ENCODE data around the gene SLC46A1.

The SLC46A1 gene

DNA sequence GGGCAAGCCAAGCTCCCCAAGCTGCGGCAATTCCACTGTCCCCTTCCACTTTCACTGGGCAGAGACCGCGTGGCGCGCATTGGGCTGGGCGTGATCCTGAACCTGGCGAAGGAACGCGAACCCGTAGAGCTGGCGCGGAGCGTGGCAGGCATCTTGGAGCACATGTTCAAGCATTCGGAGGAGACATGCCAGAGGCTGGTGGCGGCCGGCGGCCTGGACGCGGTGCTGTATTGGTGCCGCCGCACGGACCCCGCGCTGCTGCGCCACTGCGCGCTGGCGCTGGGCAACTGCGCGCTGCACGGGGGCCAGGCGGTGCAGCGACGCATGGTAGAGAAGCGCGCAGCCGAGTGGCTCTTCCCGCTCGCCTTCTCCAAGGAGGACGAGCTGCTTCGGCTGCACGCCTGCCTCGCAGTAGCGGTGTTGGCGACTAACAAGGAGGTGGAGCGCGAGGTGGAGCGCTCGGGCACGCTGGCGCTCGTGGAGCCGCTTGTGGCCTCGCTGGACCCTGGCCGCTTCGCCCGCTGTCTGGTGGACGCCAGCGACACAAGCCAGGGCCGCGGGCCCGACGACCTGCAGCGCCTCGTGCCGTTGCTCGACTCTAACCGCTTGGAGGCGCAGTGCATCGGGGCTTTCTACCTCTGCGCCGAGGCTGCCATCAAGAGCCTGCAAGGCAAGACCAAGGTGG is 24.7 kb downstream of the SLC46A1 start:
- no peak for DNase-seq (ENCODE audit: low read depth in 2 of 2)

DNA sequence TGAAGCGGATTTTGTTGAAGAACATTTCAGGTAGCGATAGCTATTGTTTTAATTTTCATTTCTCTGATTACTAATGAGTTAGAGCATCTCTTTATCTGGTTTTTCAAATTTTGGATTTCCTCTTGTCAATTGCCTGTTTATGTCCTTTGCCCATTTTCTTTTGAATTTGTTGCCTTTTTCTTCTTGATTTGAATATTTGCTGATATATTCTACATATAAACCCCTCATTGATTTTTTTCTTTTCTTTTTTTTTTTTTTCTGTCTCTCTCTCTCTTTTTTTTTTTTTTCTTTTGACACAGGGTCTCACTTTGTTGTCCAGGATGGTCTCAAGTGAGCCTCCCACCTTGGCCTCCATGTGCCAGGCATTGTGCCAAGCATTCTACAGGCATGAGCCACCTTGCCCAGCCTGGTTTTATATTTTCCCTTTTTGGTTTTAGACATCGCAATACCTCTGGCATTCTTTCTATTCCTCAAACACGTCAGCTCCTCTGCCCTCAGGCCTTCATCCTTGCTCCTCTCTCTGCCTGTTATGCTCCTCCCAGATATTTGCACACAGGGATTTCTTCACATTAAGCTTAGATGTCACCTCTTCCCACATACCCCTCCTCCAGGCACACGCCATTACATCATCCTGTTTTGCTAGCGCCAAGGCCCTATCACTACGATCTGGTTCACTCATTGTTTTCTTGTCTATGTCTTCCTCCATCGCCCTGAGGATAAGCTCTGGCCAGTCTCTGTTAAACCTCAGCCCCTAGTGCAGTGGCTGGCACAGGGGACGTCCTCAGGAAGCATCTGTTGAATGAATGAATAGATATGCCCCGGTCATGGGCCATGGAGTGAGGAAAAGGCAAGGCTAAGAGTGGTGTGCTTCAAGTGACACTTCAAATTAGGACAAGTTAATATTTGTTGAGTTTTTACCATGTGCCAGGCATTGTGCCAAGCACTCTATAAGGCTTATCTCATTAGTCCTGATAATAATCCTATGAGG is 25.9 kb downstream of the SLC46A1 start:
- DNase-seq (ENCODE audit: low read depth in 2 of 2): no peak

DNA sequence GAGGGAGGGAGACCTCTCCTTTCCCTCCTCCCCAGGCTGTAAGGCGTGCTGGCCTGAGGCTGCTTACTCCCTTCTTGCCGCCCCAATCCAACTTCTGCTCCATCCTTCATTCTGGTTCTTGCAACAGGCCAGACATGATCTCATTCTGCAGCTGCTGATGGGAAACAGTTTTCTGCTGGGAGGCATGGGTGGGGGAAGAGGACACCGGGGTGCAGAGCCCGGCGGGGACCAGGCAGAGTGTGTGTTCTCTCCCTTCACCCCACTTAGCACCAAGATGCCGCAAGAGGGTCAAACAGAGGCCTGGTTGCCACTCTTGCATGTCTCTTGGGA is 33.1 kb downstream of the SLC46A1 start:
- DNase-seq (ENCODE audit: low read depth in 2 of 2): no peak

GRCh38 chr17:28372203-28372944 is 33.6 kb downstream of the SLC46A1 start:
- no peak for DNase-seq (ENCODE audit: low read depth in 2 of 2)

- DNase-seq (ENCODE audit: low read depth in 2 of 2): peak; percentile 70 to 71
These were observed 34.5 kb downstream of the SLC46A1 start, which contains the start of gene SARM1 for GRCh38 chr17:28371245-28372202. Gene SARM1, plus strand, starts transcription at chr17:28371694. Its CDS starts 339 bp downstream, at chr17:28372033.

DNA sequence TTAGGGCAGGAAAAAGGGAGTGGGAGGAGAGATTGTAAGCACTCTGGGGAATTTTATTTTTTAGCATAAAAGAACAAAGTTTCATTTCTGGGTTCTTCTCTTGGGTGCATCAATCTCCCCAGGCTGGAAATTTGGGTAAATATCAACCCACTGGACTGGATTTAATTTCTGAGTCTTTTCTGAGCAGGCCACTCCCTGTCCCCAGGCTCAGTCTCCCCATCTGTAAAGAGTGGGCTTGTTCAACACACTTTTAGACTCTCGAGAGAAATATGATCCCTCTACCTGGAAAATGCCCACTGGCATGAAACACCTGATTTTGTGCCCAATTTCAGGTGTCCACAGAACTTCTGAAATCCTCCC is 35.3 kb downstream of the SLC46A1 start:
- no peak for DNase-seq (ENCODE audit: low read depth in 2 of 2)

DNA sequence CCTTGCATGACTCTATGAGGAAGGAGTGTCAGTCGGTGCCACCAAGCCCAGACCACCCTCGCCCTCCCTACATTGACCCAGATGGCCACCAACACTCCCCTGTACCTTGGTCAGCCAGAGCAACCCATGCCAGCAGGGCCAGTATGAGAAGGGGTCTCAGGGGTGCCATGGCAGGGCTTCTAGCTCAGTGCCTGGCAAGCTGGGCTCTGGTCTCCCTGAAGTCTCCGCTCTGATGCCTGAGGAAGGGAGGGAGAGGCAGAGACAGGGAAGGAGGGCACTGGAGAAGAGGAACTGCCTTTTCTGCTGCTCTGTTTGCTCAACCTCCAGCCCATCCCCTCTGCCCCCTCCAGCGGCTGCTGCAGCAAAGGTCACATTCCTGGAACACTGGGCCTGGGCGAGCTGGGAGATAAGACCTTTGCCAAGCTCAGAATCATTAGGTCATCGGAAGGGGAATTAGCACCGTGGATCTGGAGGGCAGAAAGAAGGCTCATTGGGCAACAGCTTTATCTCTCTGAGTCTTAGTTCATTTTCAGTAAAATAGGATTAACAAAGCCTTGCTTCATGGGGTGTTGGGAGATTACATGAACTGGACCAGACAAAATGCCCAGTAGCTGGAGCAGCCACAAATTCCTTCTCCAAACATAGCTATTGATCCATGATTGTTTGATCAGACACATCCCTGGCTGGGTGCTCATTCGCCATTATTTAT is 35.8 kb downstream of the SLC46A1 start, which contains the start of gene VTN:
VTN (minus strand) TSS at position 273 of the 709 bp plus-strand sequence; CDS start at position 169, 104 bp downstream.
- no peak for DNase-seq (ENCODE audit: low read depth in 2 of 2)

DNA sequence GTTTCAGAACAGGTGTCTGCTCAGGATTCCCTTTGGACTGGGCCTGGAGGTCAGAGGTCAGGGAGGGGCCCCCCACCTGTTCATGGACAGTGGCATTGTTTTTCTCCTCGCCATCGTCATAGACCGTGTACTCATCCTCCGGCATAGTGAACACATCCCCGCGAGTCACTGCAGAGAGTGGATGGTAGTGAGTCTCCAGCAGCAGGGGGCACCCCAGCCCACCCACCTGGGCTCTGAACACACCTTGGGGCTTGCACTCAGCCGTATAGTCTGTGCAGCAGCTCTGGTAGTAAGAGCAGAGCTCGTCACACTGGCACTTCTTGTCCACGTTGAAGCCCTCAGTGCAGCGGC is 36.4 kb downstream of the SLC46A1 start:
- DNase-seq (ENCODE audit: low read depth in 2 of 2): no peak

DNA sequence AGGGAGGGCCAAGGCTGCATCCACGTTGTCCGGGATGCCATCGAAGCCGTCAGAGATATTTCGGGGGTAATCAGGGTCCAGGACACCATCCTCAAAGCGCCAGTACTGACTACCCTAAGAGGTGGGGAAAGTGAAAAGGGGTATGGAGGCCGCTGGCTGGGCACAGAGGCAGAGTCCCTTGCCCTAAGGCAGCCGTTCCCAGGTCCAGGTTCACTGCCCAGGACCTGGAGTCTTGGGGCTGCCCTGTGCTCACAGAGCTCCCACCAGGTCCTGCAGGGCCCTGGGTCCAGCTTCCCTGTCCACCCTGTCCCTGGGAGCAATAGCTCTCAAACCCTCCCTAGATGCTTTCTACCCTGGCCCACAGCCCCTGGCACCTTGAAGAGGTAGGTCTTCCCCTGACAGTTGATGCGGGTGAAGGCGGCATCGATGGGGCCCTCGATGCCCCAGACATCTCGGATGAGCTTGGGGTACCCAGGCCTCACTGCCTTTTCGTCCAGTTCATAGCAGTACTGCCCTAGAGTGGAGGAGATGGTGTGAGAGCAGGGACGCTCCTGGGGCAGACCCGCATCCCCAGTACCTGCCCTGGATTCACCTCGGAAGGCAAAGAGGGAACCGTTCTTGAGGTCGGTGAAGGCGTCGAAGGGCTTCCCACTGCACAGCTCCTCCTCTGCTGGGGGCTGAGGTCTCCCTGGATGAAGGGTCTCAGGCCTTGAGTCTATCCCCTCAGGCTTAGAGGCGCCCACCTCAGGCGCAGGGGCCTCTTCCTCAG is 36.9 kb downstream of the SLC46A1 start:
- no peak for DNase-seq (ENCODE audit: low read depth in 2 of 2)

GRCh38 chr17:28368306-28368831 is 37.6 kb downstream of the SLC46A1 start:
- no peak for DNase-seq (ENCODE audit: low read depth in 2 of 2)

GRCh38 chr17:28367641-28368305 is 38.2 kb downstream of the SLC46A1 start:
- no peak for DNase-seq (ENCODE audit: low read depth in 2 of 2)

DNA sequence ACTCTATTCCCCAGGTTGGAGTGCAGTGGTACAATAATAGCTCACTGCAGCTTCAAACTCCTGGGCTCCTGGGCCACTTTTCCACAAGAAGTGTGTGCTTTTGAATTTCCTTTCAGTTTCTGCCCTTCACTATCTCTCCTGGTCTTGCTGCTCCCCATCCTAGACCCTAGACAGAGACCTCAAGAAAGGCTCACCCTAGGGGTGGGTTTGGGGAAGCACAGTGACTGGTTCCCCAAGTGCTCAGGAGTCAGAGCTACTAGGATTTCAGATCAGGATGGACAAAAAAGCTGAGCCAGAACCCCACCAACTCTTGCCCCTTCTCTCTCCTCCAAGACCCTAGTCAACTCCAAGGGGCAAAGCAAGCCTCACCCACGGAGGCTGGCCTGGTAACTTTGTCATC is 39.4 kb downstream of the SLC46A1 start:
- DNase-seq (ENCODE audit: low read depth in 2 of 2): no peak

GRCh38 chr17:28365487-28365886 is 40.5 kb downstream of the SLC46A1 start:
- DNase-seq (ENCODE audit: low read depth in 2 of 2): no peak

DNA sequence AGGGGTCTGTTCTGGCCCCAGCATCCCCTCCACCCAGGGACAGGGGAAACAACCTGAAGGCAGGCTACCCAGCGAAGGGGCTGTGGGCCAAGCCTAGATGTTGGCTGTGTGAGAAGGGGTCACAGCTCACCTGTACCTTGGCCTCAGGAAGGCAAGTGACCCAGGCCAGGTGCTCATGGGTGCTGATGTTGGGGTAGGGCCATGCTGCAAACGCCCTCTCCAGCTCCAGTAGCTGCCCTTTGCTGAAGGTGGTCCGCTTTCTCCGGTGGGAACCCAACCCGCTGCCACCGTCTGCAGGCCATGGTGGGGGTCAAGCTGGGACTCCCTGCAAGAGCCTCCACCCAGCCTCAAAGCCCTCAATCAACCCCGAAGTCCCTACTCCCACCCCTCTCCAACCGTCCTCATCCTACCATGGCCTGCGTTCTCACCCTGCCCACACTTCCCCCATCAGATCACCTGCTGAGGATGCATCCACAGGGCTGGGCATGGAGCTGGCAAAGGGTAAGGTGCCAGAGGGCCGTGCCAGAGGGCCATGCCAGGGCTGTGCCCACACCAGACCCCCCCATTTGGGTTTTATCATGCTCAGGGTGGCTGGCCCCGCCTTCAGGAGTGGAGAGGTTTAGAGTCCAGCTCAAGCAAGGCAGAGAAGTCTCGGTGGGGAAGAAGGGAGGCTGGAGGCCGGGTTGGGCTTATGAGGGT is 41.2 kb downstream of the SLC46A1 start, which contains the start of gene SEBOX:
SEBOX (minus strand) TSS at position 535 of the 699 bp plus-strand sequence; CDS start at position 487, 48 bp downstream.
- no peak for DNase-seq (ENCODE audit: low read depth in 2 of 2)

GRCh38 chr17:28363776-28364650 is 42.0 kb downstream of the SLC46A1 start:
- no peak for DNase-seq (ENCODE audit: low read depth in 2 of 2)

DNA sequence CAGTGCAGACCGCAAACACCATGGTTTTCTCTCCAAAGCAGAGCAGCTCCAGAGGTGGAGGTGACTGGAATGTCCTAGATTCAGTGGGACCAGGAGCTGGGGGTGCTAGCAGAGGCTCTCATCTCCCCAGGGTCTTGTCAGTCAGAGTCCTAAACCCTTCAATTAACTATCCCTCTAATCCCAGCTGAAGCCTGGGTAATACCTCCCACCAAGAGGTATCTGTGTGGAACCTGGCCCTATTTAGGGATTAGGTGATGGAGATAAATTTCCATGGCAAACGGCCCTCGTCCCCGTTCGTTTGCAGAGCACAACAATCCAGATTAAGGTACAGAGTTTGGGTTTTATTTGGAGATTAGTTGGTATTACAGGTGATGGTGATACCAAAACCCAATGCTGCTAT is 42.8 kb downstream of the SLC46A1 start:
- no peak for DNase-seq (ENCODE audit: low read depth in 2 of 2)

- no peak for DNase-seq (ENCODE audit: low read depth in 2 of 2)
These were observed 48.2 kb downstream of the SLC46A1 start for GRCh38 chr17:28357901-28358197.

All from stimulated activated CD8-positive, alpha-beta memory T cell treated with anti-CD3 and anti-CD28 coated beads, Interleukin-15, amount 100 ng/mL, for 4 hours (primary cell).